ENCODE results near the gene CMPK1.

DNA sequence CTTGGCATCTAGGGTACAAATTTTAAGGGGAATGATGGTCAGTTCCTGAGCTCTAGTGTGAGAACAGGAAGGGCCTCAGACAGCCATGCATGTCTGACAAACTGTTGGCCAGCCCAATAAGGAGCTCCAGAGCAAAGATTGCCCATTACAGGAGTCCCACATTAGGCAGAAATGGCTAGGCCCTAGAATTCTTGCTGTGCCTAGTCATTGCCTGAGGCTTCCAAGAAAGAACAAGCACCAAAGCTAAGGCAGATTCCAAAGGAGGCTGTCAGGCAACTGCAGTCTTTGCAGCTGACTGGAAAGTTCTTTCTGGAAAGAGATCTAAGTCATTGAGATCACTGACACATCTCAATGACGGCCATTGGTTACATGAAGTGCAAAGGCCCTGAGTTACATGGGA is 15.7 kb upstream of the CMPK1 start:
- TF ChIP-seq, protein P1, sequence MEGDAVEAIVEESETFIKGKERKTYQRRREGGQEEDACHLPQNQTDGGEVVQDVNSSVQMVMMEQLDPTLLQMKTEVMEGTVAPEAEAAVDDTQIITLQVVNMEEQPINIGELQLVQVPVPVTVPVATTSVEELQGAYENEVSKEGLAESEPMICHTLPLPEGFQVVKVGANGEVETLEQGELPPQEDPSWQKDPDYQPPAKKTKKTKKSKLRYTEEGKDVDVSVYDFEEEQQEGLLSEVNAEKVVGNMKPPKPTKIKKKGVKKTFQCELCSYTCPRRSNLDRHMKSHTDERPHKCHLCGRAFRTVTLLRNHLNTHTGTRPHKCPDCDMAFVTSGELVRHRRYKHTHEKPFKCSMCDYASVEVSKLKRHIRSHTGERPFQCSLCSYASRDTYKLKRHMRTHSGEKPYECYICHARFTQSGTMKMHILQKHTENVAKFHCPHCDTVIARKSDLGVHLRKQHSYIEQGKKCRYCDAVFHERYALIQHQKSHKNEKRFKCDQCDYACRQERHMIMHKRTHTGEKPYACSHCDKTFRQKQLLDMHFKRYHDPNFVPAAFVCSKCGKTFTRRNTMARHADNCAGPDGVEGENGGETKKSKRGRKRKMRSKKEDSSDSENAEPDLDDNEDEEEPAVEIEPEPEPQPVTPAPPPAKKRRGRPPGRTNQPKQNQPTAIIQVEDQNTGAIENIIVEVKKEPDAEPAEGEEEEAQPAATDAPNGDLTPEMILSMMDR (IDR thresholded peaks at IDR 0.05), result no peak
- TF ChIP-seq NR2C2 (CRISPR knock-in tag; IDR thresholded peaks at IDR 0.05) (no peak), PRRX2 (CRISPR knock-in tag; IDR thresholded peaks at IDR 0.05) (no peak), ELF4 (CRISPR knock-in tag; IDR thresholded peaks at IDR 0.05; ENCODE audit: low read depth) (no peak), SOX15 (CRISPR knock-in tag; IDR thresholded peaks at IDR 0.05) (no peak), TEAD1 (CRISPR knock-in tag; IDR thresholded peaks at IDR 0.05) (no peak), SMAD4 (CRISPR knock-in tag; IDR thresholded peaks at IDR 0.05) (no peak)
- TF ChIP-seq, protein P2, sequence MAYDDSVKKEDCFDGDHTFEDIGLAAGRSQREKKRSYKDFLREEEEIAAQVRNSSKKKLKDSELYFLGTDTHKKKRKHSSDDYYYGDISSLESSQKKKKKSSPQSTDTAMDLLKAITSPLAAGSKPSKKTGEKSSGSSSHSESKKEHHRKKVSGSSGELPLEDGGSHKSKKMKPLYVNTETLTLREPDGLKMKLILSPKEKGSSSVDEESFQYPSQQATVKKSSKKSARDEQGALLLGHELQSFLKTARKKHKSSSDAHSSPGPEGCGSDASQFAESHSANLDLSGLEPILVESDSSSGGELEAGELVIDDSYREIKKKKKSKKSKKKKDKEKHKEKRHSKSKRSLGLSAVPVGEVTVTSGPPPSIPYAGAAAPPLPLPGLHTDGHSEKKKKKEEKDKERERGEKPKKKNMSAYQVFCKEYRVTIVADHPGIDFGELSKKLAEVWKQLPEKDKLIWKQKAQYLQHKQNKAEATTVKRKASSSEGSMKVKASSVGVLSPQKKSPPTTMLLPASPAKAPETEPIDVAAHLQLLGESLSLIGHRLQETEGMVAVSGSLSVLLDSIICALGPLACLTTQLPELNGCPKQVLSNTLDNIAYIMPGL (CRISPR knock-in tag; IDR thresholded peaks at IDR 0.05), result no peak
- TF ChIP-seq, protein P3, sequence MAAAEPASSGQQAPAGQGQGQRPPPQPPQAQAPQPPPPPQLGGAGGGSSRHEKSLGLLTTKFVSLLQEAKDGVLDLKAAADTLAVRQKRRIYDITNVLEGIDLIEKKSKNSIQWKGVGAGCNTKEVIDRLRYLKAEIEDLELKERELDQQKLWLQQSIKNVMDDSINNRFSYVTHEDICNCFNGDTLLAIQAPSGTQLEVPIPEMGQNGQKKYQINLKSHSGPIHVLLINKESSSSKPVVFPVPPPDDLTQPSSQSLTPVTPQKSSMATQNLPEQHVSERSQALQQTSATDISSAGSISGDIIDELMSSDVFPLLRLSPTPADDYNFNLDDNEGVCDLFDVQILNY (CRISPR knock-in tag; IDR thresholded peaks at IDR 0.05), result no peak
- TF ChIP-seq, protein P4, sequence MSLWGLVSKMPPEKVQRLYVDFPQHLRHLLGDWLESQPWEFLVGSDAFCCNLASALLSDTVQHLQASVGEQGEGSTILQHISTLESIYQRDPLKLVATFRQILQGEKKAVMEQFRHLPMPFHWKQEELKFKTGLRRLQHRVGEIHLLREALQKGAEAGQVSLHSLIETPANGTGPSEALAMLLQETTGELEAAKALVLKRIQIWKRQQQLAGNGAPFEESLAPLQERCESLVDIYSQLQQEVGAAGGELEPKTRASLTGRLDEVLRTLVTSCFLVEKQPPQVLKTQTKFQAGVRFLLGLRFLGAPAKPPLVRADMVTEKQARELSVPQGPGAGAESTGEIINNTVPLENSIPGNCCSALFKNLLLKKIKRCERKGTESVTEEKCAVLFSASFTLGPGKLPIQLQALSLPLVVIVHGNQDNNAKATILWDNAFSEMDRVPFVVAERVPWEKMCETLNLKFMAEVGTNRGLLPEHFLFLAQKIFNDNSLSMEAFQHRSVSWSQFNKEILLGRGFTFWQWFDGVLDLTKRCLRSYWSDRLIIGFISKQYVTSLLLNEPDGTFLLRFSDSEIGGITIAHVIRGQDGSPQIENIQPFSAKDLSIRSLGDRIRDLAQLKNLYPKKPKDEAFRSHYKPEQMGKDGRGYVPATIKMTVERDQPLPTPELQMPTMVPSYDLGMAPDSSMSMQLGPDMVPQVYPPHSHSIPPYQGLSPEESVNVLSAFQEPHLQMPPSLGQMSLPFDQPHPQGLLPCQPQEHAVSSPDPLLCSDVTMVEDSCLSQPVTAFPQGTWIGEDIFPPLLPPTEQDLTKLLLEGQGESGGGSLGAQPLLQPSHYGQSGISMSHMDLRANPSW (CRISPR knock-in tag; conservative IDR thresholded peaks at IDR 0.05; ENCODE audit: low read depth), result no peak
- TF ChIP-seq, protein P5, sequence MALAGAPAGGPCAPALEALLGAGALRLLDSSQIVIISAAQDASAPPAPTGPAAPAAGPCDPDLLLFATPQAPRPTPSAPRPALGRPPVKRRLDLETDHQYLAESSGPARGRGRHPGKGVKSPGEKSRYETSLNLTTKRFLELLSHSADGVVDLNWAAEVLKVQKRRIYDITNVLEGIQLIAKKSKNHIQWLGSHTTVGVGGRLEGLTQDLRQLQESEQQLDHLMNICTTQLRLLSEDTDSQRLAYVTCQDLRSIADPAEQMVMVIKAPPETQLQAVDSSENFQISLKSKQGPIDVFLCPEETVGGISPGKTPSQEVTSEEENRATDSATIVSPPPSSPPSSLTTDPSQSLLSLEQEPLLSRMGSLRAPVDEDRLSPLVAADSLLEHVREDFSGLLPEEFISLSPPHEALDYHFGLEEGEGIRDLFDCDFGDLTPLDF (CRISPR knock-in tag; IDR thresholded peaks at IDR 0.05), result no peak
- TF ChIP-seq, protein P6, sequence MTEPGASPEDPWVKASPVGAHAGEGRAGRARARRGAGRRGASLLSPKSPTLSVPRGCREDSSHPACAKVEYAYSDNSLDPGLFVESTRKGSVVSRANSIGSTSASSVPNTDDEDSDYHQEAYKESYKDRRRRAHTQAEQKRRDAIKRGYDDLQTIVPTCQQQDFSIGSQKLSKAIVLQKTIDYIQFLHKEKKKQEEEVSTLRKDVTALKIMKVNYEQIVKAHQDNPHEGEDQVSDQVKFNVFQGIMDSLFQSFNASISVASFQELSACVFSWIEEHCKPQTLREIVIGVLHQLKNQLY (CRISPR knock-in tag; IDR thresholded peaks at IDR 0.05), result no peak
- TF ChIP-seq, protein P7, sequence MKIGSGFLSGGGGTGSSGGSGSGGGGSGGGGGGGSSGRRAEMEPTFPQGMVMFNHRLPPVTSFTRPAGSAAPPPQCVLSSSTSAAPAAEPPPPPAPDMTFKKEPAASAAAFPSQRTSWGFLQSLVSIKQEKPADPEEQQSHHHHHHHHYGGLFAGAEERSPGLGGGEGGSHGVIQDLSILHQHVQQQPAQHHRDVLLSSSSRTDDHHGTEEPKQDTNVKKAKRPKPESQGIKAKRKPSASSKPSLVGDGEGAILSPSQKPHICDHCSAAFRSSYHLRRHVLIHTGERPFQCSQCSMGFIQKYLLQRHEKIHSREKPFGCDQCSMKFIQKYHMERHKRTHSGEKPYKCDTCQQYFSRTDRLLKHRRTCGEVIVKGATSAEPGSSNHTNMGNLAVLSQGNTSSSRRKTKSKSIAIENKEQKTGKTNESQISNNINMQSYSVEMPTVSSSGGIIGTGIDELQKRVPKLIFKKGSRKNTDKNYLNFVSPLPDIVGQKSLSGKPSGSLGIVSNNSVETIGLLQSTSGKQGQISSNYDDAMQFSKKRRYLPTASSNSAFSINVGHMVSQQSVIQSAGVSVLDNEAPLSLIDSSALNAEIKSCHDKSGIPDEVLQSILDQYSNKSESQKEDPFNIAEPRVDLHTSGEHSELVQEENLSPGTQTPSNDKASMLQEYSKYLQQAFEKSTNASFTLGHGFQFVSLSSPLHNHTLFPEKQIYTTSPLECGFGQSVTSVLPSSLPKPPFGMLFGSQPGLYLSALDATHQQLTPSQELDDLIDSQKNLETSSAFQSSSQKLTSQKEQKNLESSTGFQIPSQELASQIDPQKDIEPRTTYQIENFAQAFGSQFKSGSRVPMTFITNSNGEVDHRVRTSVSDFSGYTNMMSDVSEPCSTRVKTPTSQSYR (CRISPR knock-in tag; IDR thresholded peaks at IDR 0.05), result no peak

Measured in WTC11 (cell line).